Central memory CD8-positive, alpha-beta T cell (primary cell): Measurements from ENCODE around the gene SLC30A3.
"Not testable (repeated sequence)": the region's sequence is repeated elsewhere in the genome, so short reads cannot be mapped to it uniquely, and the experiment has no call there.

Source experiments
- ATAC-seq: fragments of 150-1000 bp; cut with Tn5 transposase; replicated peaks from 2 replicates; pipeline ENCODE4 v1.10.0; 2022; ENCODE audit warnings: mild to moderate bottlenecking, moderate FRiP score, moderate number of reproducible peaks; ENCODE audit not compliant: poor library complexity, severe bottlenecking; ENCODE audit errors: extremely low read depth
- DNase-seq, 2 donors: peaks; one replicate each; pipeline ENCODE4 v3.0.0; 2021; ENCODE audit warnings: low spot score in 2 of 2
- H3K27ac Mint-ChIP-seq: one replicate; pipeline ENCODE4 v1.8.0; 2022; ENCODE audit warnings: low read depth, mild to moderate bottlenecking, moderate library complexity, mixed read lengths
- H3K27me3 Mint-ChIP-seq: one replicate; pipeline ENCODE4 v1.8.0; 2022; ENCODE audit warnings: mixed read lengths
- H3K36me3 Mint-ChIP-seq: one replicate; pipeline ENCODE4 v1.8.0; 2022; ENCODE audit warnings: mild to moderate bottlenecking, moderate library complexity, mixed read lengths; ENCODE audit not compliant: insufficient read depth
- H3K4me1 Mint-ChIP-seq: one replicate; pipeline ENCODE4 v1.8.0; 2022; ENCODE audit warnings: mixed read lengths
- H3K4me3 Mint-ChIP-seq: one replicate; pipeline ENCODE4 v1.8.0; 2022; ENCODE audit warnings: mild to moderate bottlenecking, moderate library complexity, mixed read lengths
- H3K9me3 Mint-ChIP-seq: one replicate; pipeline ENCODE4 v1.8.0; 2022; ENCODE audit warnings: mixed read lengths

Gene SLC30A3

DNA sequence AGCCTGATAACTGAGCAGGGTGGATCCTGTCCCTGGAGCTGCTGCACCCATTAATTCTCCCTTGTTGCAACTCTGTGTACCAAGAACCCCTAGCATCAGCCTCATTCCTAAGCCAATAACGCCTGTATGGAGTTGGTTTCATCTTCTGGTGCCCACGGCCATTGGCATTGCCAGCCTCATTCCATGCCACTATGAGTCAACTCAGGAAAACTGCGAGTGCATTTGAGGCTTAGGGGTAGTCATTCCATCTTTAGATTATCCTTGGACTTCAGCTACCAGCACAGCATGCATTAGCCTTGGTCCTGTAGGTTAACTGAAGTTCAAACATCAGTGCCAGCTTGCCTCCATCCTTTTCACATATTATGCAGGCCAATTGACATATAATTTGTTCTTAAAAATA is 18.0 kb upstream of the SLC30A3 start:
- peaks cover 7% of the 10 kb centered on the region for H3K4me1 Mint-ChIP-seq
- H3K27me3 Mint-ChIP-seq, result peaks cover 83% of the 10 kb centered on the region
- no peak overlapping the region for H3K27ac Mint-ChIP-seq
- no peaks in the 10 kb centered on the region for H3K9me3 Mint-ChIP-seq
- DNase-seq, result no peak
- no peak for ATAC-seq
- no peaks in the 10 kb centered on the region for H3K36me3 Mint-ChIP-seq
- no peak overlapping the region for H3K4me3 Mint-ChIP-seq

DNA sequence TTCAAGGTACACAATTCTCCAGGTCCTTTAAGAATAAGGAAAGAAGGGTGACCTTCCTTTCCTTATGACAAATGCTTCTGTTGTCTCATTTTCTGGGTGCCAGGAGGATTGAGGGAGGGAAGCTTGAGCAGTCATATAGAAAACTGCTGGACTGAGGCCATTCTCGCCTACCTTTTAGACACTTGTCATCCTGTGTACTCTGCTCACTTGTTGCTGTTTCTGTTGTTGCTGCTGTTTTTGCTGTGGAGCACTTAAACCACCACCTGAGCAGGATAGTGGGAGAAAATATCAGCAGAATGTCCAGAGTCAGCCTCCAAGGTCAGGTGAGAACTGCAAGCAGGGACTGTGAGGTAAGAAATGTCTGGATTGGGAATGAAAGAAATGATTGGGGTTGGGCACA is 15.2 kb upstream of the SLC30A3 start:
- H3K4me1 Mint-ChIP-seq, result peaks cover 7% of the 10 kb centered on the region
- DNase-seq (no peak), ATAC-seq (no peak)
- no peaks in the 10 kb centered on the region for H3K9me3 Mint-ChIP-seq
- no peaks in the 10 kb centered on the region for H3K36me3 Mint-ChIP-seq
- H3K27me3 Mint-ChIP-seq, result peaks cover 88% of the 10 kb centered on the region
- no peak overlapping the region for H3K4me3 Mint-ChIP-seq
- H3K27ac Mint-ChIP-seq, result no peak overlapping the region

DNA sequence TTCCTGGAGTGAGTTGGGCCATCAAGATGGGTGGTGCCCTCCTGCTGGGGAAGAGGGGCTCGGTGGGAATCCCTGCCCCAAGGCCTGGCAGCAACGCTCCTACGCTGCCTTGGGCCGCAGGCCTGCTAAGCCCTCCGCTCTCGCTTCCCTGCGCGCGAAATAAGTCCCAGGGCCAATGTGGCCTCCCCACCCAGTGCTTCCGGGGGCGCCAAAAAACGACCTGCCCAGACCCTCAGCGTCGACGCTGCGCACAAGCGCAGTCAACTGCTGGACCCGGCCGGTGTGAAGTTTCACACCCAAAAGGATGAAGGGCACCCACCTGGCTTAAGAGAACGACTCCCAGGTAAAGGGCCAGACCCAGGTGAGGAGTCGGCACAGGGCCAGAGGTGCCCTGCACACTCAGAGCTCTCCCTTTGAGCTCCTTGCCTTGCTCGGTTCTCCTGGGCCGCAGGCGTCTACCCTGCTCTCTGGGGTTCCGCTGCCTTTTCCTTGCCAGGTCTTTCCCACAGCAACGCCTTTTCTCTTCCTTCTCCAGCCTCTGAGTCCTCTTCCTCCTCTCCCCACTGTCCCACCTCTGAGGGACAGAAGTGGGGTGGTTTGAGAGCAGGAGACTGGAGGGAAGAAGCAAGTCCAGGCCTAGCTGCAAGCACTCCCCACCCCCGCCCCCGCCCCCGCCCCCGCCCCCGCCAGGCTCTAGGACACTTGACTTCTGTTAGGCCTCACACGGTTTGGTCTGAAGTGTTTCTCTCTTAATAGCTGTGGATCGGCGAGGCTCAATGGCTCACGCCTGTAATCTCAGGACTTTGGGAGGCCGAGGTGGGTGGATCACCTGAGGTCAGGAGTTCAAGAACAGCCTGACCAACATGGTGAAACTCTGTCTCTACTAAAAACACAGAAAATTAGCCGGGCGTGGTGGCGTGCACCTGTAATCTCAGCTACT is 12.6 kb upstream of the SLC30A3 start, which contains the start of gene DNAJC5G:
DNAJC5G (plus strand) TSS at position 223 of the 940 bp plus-strand sequence. CDS start 1,296 bp downstream, outside the sequence.
- DNase-seq, result no peak
- Mint-ChIP-seq H3K36me3 (no peaks in the 10 kb centered on the region), H3K9me3 (no peaks in the 10 kb centered on the region), H3K4me3 (no peak within 1 kb of the TSS), H3K4me1 (peaks cover 7% of the 10 kb centered on the region), H3K27ac (no peak within 1 kb of the TSS), H3K27me3 (peaks cover 67% of the 10 kb centered on the region)
- ATAC-seq, result no peak

DNA sequence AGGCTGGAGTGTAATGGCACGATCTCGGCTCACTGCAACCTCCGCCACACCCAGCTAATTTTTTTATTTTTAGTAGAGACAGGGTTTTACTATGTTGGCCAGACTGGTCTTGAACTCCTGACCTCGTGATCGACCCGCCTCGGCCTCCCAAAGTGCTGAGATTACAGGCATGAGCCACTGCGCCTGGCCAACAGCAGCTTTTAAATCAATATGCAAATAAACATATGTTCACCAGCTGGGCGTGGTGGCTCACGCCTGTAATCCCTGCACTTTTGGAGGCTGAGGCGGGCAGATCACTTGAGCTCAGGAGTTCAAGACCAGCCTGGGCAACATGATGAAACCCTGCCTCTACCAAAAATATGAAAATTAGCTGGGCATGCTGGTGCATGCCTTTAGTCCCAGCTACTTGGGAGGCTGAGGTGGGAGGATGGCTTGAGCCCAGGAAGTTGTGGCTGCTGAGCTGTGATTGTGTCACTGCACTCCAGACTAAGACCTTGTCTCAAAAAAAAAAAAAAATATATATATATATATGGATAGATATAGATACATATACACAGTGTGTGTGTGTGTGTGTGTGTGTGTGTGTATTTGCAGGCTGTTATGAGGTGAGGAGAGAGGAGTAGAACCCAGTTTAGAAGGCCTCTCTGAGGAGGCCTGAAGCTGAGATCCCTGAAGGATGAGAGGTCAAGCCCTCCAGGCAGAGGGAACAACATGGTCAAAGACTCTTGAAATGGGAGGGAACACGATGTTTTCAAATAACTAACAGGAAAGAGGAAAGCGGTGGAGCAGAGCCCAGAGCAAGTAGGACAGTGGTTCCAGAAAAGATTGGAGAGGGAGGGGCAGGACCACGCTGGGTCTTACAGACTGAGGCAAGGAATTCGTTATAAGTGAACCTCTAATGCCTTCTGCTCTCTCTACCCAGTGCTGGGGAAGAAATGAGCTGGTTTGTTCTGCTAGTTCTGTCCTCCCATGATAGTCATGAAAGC is 10.0 kb upstream of the SLC30A3 start:
- peaks cover 45% of the 10 kb centered on the region for H3K27me3 Mint-ChIP-seq
- not testable (repeated sequence) for ATAC-seq, H3K4me1 Mint-ChIP-seq, DNase-seq, H3K4me3 Mint-ChIP-seq, H3K36me3 Mint-ChIP-seq, H3K27ac Mint-ChIP-seq, H3K9me3 Mint-ChIP-seq

DNA sequence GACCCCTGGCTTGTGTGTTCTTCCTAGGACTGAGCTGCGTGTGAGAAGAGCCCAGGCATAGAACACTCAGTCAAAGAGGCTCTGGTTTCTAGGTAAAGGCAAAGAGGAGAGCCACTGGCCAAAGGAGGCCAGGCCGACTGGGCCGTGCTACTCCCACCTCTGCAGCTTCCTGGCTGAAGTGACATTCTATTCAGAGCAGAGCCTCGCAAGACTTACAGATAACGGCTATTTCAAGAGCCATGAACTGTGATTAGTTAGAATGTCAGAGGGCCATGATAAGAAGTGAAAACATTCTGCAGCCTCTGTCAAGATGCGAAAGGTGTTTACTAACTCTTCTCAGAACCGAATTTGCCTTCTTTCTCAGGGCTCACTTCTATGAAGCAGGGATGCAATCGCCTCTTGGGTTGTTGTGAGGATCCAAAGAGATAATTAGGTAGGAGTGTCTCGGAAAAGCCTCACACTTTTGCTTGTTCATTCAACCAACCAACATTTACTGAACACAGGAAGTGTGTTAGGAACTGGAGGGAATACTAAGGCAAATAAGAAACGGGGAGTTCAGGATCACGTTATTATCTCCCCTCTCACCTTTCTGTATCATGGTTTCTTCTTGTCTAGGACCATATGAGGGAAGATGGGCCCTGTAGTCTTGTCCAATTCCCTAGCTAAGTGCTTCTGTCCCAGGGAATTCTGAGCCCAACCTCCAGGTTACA is 8.9 kb upstream of the SLC30A3 start:
- Mint-ChIP-seq H3K4me1 (no peaks in the 10 kb centered on the region), H3K27ac (no peak overlapping the region), H3K4me3 (no peak overlapping the region), H3K9me3 (no peaks in the 10 kb centered on the region), H3K27me3 (peaks cover 34% of the 10 kb centered on the region), H3K36me3 (no peaks in the 10 kb centered on the region)
- ATAC-seq (no peak), DNase-seq (no peak)

DNA sequence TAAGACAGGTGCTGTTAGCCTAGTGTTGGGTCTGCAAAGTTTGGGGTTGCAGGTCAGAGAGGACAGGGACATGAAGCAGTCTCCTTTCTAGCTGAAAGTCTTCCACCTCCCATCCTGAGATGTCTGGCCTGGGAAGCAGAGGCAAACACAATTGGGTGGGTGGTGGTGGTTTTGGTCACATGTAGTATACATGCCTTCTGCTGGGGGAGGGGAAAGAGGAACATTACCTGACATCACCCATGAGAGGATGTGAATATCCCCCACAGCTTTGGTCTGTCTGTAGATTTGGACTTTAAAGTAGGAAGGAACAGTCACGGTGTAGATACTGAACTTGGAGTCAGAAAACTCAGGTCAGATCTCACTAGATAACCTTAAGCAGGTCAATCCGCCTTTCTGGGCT is 7.8 kb upstream of the SLC30A3 start:
- no peaks in the 10 kb centered on the region for H3K36me3 Mint-ChIP-seq
- DNase-seq (no peak), ATAC-seq (no peak)
- H3K27ac Mint-ChIP-seq, result no peak overlapping the region
- no peaks in the 10 kb centered on the region for H3K4me1 Mint-ChIP-seq
- H3K4me3 Mint-ChIP-seq, result no peak overlapping the region
- peaks cover 27% of the 10 kb centered on the region for H3K27me3 Mint-ChIP-seq
- H3K9me3 Mint-ChIP-seq, result no peaks in the 10 kb centered on the region

DNA sequence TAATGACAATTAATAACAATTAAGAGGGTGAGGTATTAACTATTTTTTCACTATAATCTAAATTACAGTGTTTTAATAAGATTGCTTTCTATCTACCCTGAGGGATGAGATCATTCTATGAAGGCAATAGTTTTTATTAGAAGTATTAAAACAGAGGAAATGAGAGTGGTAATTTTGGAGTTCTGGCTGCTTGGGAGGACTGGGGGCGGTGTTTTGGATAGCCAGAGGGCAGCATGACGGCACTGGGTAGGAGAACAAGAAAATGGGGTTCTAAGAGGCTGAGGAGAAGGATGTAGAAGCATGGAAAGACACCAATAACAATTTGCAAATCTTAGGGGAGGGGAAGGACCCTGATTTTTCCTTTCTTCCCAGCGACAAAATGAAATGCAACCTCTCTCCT is 7.3 kb upstream of the SLC30A3 start:
- Mint-ChIP-seq H3K9me3 (no peaks in the 10 kb centered on the region), H3K4me3 (no peak overlapping the region), H3K36me3 (no peaks in the 10 kb centered on the region), H3K27ac (no peak overlapping the region), H3K4me1 (no peaks in the 10 kb centered on the region), H3K27me3 (peaks cover 25% of the 10 kb centered on the region)
- DNase-seq (no peak), ATAC-seq (no peak)

DNA sequence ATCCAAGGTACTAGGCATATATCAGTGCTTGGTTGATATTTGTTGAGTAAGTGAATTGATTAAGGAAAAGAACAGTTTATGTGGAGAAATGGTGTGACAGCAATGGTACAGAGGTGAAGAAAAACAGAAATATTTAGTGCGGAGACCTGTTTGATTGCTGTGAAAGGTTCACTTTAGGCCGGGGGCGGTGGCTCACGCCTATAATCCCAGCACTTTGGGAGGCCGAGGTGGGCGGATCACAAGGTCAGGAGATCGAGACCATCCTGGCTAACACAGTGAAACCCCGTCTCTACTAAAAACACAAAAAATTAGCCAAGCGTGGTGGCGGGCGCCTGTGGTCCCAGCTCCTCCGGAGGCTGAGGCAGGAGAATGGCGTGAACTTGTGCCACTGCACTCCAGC is 5.4 kb upstream of the SLC30A3 start:
- not testable (repeated sequence) for ATAC-seq, H3K27ac Mint-ChIP-seq, DNase-seq, H3K4me3 Mint-ChIP-seq, H3K9me3 Mint-ChIP-seq, H3K36me3 Mint-ChIP-seq
- H3K4me1 Mint-ChIP-seq, result peaks cover 11% of the 10 kb centered on the region
- H3K27me3 Mint-ChIP-seq, result peaks cover 21% of the 10 kb centered on the region

DNA sequence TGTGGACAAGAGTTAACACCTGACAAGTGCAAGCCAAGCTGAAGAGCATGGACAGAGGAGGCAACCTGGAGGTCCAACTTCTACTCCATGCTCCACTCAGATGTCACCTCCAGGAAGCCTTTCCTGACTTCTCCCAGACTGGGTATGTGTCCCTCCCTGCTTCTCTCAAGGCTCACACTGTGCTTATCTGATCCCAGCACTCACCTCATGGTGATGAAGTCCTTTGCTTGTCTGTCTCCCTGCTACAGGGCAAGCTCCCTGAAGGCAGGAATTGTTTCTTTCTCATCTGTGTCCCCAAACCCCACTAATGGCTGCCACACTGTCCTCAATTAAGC is 2.7 kb upstream of the SLC30A3 start:
- no peaks in the 10 kb centered on the region for H3K36me3 Mint-ChIP-seq

DNA sequence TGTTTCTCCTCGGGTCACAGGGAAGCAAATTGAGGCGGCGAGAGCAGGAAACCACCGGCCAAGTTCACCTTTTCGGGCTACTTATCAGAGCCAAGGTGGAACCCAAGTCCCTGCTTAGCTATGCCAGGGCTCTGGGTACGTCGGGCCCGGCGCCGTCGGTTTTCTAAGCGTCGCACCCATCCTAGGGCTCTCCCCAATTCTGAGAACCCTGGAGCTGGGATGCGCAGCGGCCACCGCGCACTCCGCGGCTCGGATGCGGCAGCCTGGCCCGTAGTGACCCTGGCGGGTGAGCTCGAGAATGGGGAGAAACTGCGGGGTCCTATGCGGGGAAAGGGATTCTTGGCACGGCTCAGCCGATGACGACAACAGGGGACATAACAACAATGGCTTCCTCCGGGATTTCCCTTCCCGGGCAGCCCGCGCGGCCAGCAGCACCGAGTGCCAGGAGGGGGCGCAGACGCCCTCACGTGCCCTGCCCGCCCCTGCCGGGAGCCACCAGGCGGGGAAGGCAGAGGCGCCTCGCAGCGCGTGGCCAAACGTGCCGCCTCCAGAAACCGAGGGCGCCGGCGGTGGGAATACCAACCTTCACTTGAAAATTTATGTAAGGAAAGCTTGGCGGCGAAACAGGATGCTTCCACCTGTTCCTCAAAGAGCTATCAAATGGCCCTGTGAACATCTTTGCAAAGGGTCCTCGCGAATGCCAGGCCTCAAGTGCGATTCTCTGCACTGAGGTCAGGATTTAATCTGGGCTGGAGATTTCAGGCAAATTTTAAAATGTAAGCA is 2.1 kb upstream of the SLC30A3 start:
- ATAC-seq (peak; percentile 72), DNase-seq (peak; percentile 33 to 41)
- peaks cover 26% of the 10 kb centered on the region for H3K4me1 Mint-ChIP-seq
- no peak overlapping the region for H3K27ac Mint-ChIP-seq
- no peaks in the 10 kb centered on the region for H3K9me3 Mint-ChIP-seq
- peaks cover 41% of the 10 kb centered on the region for H3K27me3 Mint-ChIP-seq
- H3K4me3 Mint-ChIP-seq, result peak overlapping the region; percentile 85
- H3K36me3 Mint-ChIP-seq, result no peaks in the 10 kb centered on the region

More for the DNA sequence above, 2.7 kb upstream of the SLC30A3 start:
- DNase-seq (no peak), ATAC-seq (no peak)
- H3K4me1 Mint-ChIP-seq, result peaks cover 26% of the 10 kb centered on the region
- H3K27ac Mint-ChIP-seq, result no peak overlapping the region
- peaks cover 35% of the 10 kb centered on the region for H3K27me3 Mint-ChIP-seq
- H3K9me3 Mint-ChIP-seq, result no peaks in the 10 kb centered on the region
- peak overlapping the region; percentile 10 for H3K4me3 Mint-ChIP-seq

DNA sequence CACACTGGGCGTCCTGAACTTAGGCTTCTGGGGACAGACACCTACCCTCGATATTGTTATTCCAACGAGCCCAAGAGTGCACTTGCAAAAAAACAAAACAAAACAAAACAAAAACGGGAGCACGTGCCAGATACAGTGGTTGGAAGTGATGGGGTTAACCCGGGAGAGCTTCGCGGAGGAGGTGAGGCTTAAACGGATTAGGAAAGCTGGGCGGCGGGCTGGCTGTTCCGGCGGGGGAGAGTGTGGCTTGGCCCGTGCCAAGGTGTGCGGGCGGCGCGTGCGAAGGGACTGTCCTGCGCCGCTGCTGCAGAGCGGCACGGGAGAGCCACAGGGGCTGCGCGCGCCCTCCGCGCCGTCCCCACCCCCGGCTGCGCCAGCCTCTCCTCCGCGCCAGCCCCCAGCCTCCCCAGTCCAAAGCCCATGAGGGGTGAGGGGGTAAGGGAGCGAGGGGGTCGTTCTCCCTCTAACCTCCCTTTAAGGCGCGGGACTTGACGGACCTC is 1.5 kb upstream of the SLC30A3 start:
- Mint-ChIP-seq H3K27ac (no peak overlapping the region), H3K27me3 (peaks cover 47% of the 10 kb centered on the region), H3K36me3 (no peaks in the 10 kb centered on the region), H3K4me3 (peak overlapping the region; percentile 85), H3K9me3 (no peaks in the 10 kb centered on the region), H3K4me1 (peaks cover 26% of the 10 kb centered on the region)
- DNase-seq (no peak), ATAC-seq (peak; percentile 39)
